Measurements from ENCODE around the gene AKT1S1. TPM values are rescaled to one million over a fixed set of nuclear protein-coding genes. Genes with fewer than 3 reads are reported as not detected.

Gene AKT1S1
- total and polyA plus RNA-seq, 2 of the 13 experiments (the other 11 are each of a cell fraction or from before 2014, with no cell fraction given), result 13.5 to 27.8 TPM

GRCh38 chr19:49850487-49851342 lies 26.4 kb downstream of the AKT1S1 start, which contains the start of gene PTOV1 (continued):
- no peak; the same call in 1 of the 2 replicates for TF ChIP-seq ZZZ3 (CRISPR knock-in tag; IDR thresholded peaks at IDR 0.05; ENCODE audit: borderline replicate concordance)
- peak; percentile 84; the same call in 1 of the 2 replicates for TF ChIP-seq FUBP1 (CRISPR knock-in tag; IDR thresholded peaks at IDR 0.05; ENCODE audit: borderline replicate concordance)
- no peak for TF ChIP-seq DZIP1 (CRISPR knock-in tag; IDR thresholded peaks at IDR 0.05)
- peak; percentile 52; the same call in 1 of the 2 replicates for TF ChIP-seq FOSL2 (CRISPR knock-in tag; IDR thresholded peaks at IDR 0.05)
- no peak for TF ChIP-seq PRDM4 (CRISPR knock-in tag; IDR thresholded peaks at IDR 0.05; ENCODE audit: borderline replicate concordance)
- TF ChIP-seq ISX (CRISPR knock-in tag; conservative IDR thresholded peaks at IDR 0.05), result peak; percentile 5; the same call in 1 of the 2 replicates
- peak; percentile 31; the same call in 1 of the 2 replicates for TF ChIP-seq ZNF343 (CRISPR knock-in tag; IDR thresholded peaks at IDR 0.05)
- 0 out of 2 replicates have a peak, but pooled peaks have one; percentile 42 for TF ChIP-seq ZNF333 (CRISPR knock-in tag; IDR thresholded peaks at IDR 0.05; ENCODE audit: borderline replicate concordance)
- TF ChIP-seq KLF9 (CRISPR knock-in tag; IDR thresholded peaks at IDR 0.05; ENCODE audit: low read depth), result 0 out of 2 replicates have a peak, but pooled peaks have one; percentile 40
- TF ChIP-seq GPBP1L1 (CRISPR knock-in tag; IDR thresholded peaks at IDR 0.05), result no peak
- TF ChIP-seq CREB3 (CRISPR knock-in tag; IDR thresholded peaks at IDR 0.05), result peak; percentile 46; the same call in 1 of the 2 replicates
- peak; percentile 63; the same call in 1 of the 2 replicates for TF ChIP-seq ZNF33B (CRISPR knock-in tag; IDR thresholded peaks at IDR 0.05)
- no peak for TF ChIP-seq ZNF790 (CRISPR knock-in tag; IDR thresholded peaks at IDR 0.05; ENCODE audit: borderline replicate concordance)
- TF ChIP-seq MAF1 (CRISPR knock-in tag; IDR thresholded peaks at IDR 0.05; ENCODE audit: borderline replicate concordance), result no peak
- TF ChIP-seq TCF7L2 (IDR thresholded peaks at IDR 0.05; ENCODE audit: low read depth, low read length), result no peak
- TF ChIP-seq SOX6 (IDR thresholded peaks at IDR 0.05), result no peak
- peak; percentile 41; the same call in 1 of the 2 replicates for TF ChIP-seq SOX6 (CRISPR knock-in tag; IDR thresholded peaks at IDR 0.05)
